ACHN (cell line): ENCODE data around the gene ZNF638.

Source experiments
- DNase-seq: peaks from one replicate; pipeline ENCODE4 v3.0.0-alpha.2; 2015
- in situ Hi-C: cut with HindIII; loops from 2 replicates; pipeline ENCODE4 v1.10.0; 2017; ENCODE audit warnings: low sequenced_read_pairs, low pct_ligation_motif_present, low pct_unique_long_range_greater_than_20kb

The ZNF638 gene

GRCh38 chr2:71449343-71449742, 117.8 kb downstream of the ZNF638 start:
- in situ Hi-C loops: no loop called here
- DNase-seq: no peak

- in situ Hi-C loops: loop anchor here (10.0 kb wide), 1 partner anchor 63 kb away; no protein-coding TSS in a partner anchor
- DNase-seq: no peak
These were observed 120.1 kb downstream of the ZNF638 start for GRCh38 chr2:71451705-71452104.

- DNase-seq: peak; percentile 65
- in situ Hi-C loops: loop anchor here (10.0 kb wide), 1 partner anchor 62 kb away; no protein-coding TSS in a partner anchor
These were observed 121.0 kb downstream of the ZNF638 start for GRCh38 chr2:71452565-71452964.

GRCh38 chr2:71453404-71454220, 122.0 kb downstream of the ZNF638 start, which contains the start of gene DYSF:
DYSF (plus strand) TSS chr2:71453561.
- in situ Hi-C loops: loop anchor here (10.0 kb wide), 1 partner anchor 61 kb away; no protein-coding TSS in a partner anchor
- DNase-seq: peak; percentile 55

- peak; percentile 17 for DNase-seq
- in situ Hi-C loops: loop anchor here (10.0 kb wide), 1 partner anchor 60 kb away; no protein-coding TSS in a partner anchor
These were observed 122.8 kb downstream of the ZNF638 start for GRCh38 chr2:71454221-71455010.

- in situ Hi-C loops: loop anchor here (10.0 kb wide), 1 partner anchor 60 kb away; no protein-coding TSS in a partner anchor
- no peak for DNase-seq
These were observed 123.6 kb downstream of the ZNF638 start for GRCh38 chr2:71455011-71455740.

GRCh38 chr2:71455741-71456569, 124.4 kb downstream of the ZNF638 start:
- peak; percentile 68 for DNase-seq
- in situ Hi-C loops: loop anchor here (10.0 kb wide), 1 partner anchor 59 kb away; no protein-coding TSS in a partner anchor

- DNase-seq: peak; percentile 35
- in situ Hi-C loops: loop anchor here (10.0 kb wide), 1 partner anchor 58 kb away; no protein-coding TSS in a partner anchor
These were observed 125.0 kb downstream of the ZNF638 start for GRCh38 chr2:71456617-71457016.

- no peak for DNase-seq
- in situ Hi-C loops: loop anchor here (10.0 kb wide), 1 partner anchor 57 kb away; no protein-coding TSS in a partner anchor
These were observed 125.7 kb downstream of the ZNF638 start for GRCh38 chr2:71457123-71457915.

- no peak for DNase-seq
- in situ Hi-C loops: loop anchor here (10.0 kb wide), 1 partner anchor 57 kb away; no protein-coding TSS in a partner anchor
These were observed 126.3 kb downstream of the ZNF638 start for GRCh38 chr2:71457923-71458322.

- DNase-seq: peak; percentile 79
These were observed 127.0 kb downstream of the ZNF638 start for GRCh38 chr2:71458413-71459083.

GRCh38 chr2:71459084-71459431, 127.5 kb downstream of the ZNF638 start:
- in situ Hi-C loops: loop anchor here (10.0 kb wide), 1 partner anchor 56 kb away; no protein-coding TSS in a partner anchor
- DNase-seq: no peak

More at GRCh38 chr2:71458413-71459083, 127.0 kb downstream of the ZNF638 start:
- in situ Hi-C loops: loop anchor here (10.0 kb wide), 1 partner anchor 56 kb away; no protein-coding TSS in a partner anchor

GRCh38 chr2:71460056-71460455, 128.5 kb downstream of the ZNF638 start:
- DNase-seq: no peak
- in situ Hi-C loops: no loop called here

GRCh38 chr2:71460595-71461303, 129.2 kb downstream of the ZNF638 start:
- peak; percentile 64 for DNase-seq

GRCh38 chr2:71461304-71461671, 129.7 kb downstream of the ZNF638 start:
- in situ Hi-C loops: no loop called here
- DNase-seq: no peak

More at GRCh38 chr2:71460595-71461303, 129.2 kb downstream of the ZNF638 start:
- in situ Hi-C loops: no loop called here
